OCI-LY3 (cell line): ENCODE data around the gene DDN.

Experiments used
- H2AFZ ChIP-seq: fragments of 200-600, 300-600 bp; shearing (Covaris generic); 2 replicates; pipeline ENCODE4 v1.6.0; 2014; ENCODE audit warnings: antibody characterized with exemption, low read depth, low read length
- H3K27ac ChIP-seq: fragments of 200-600, 300-600 bp; sonication (generic); 2 replicates; pipeline ENCODE4 v1.5.1; 2014; ENCODE audit warnings: mild to moderate bottlenecking, low read length, moderate library complexity, mixed read lengths
- H3K27me3 ChIP-seq: fragments of 200-600, 300-600 bp; sonication (generic); 2 replicates; pipeline ENCODE4 v1.6.1; 2014; ENCODE audit warnings: low read depth, low read length, mixed read lengths
- H3K36me3 ChIP-seq: fragments of 200-600, 300-600 bp; sonication (generic); replicated peaks from 2 replicates; pipeline ENCODE3; 2014; ENCODE audit warnings: low read depth, low read length, mixed read lengths
- H3K4me1 ChIP-seq: fragments of 300-600, 200-600 bp; sonication (generic); 2 replicates; pipeline ENCODE4 v1.6.1; 2014; ENCODE audit warnings: low read length, mixed read lengths
- H3K4me2 ChIP-seq: fragments of 200-600, 300-600 bp; sonication (generic); 2 replicates; pipeline ENCODE4 v1.6.1; 2014; ENCODE audit warnings: low read length, mixed read lengths
- H3K4me3 ChIP-seq: fragments of 300-600, 200-600 bp; sonication (generic); 2 replicates; pipeline ENCODE4 v1.5.1; 2014; ENCODE audit warnings: antibody characterized with exemption, mild to moderate bottlenecking, low read length, moderate library complexity
- H3K79me2 ChIP-seq: fragments of 300-600, 200-600 bp; shearing (Covaris generic); 2 replicates; pipeline ENCODE4 v1.6.1; 2014; ENCODE audit warnings: mild to moderate bottlenecking, low read length, mixed read lengths
- H3K9ac ChIP-seq: fragments of 300-600, 200-600 bp; shearing (Covaris generic); 2 replicates; pipeline ENCODE4 v1.6.0; 2014; ENCODE audit warnings: mild to moderate bottlenecking, low read length, moderate library complexity
- H3K9me3 ChIP-seq: fragments of 200-600, 300-600 bp; shearing (Covaris generic); 2 replicates; pipeline ENCODE4 v1.6.1; 2014; ENCODE audit warnings: low read length, mixed read lengths; ENCODE audit not compliant: insufficient read depth
- H4K20me1 ChIP-seq: fragments of 200-600, 300-600 bp; sonication (generic); 2 replicates; pipeline ENCODE4 v1.6.1; 2016; ENCODE audit warnings: low read length, mixed read lengths; ENCODE audit not compliant: insufficient read depth
- EZH2phosphoT487 ChIP-seq: fragments of 200-600 bp; shearing (Covaris generic); IDR thresholded peaks from 2 replicates; pipeline ENCODE4 v1.6.1; 2018; ENCODE audit warnings: antibody characterized with exemption, mixed run types, low read depth
- TF ChIP-seq, protein P1 (sequence below): fragments of 200-600, 300-600 bp; sonication (generic); IDR thresholded peaks from 2 replicates; pipeline ENCODE4 v1.5.1; 2014; ENCODE audit warnings: antibody characterized with exemption, low read length, low read depth

Gene DDN

DNA sequence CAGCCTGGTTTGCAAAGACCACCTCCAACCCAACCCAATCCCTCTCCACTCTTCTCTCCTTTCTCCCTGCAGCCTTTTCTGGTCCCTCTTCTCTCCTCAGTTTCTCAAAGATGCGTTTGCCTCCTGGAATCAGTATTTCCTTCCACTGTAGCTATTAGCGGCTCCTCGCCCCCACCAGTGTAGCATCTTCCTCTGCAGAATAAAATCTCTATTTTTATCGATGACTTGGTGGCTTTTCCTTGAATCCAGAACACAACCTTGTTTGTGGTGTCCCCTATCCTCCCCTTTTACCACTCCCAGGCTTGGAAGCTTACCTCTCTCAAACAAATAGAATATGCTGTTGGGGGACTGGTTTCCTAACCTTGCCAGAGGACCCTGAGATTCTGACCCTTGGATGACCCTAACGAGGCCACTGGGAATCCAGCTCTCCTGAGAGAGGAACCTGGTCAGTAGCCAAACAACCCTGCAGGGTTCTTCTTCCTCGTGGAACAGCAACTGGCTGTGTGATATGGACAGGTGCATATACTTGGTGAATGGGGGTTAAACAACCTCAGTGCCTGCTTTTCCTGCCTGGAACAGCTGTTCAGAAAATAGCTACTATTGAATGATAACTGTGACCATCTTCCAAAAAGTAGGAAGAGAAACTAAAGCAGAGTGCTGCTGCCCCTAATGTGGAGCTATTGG, 16.6 kb downstream of the DDN start:
- H3K27me3 ChIP-seq = peaks cover 35% of the 10 kb centered on the region
- H3K36me3 ChIP-seq = no peaks in the 10 kb centered on the region
- H3K4me3 ChIP-seq = no peak overlapping the region
- no peaks in the 10 kb centered on the region for H3K4me1 ChIP-seq
- H3K4me2 ChIP-seq = no peak overlapping the region
- no peaks in the 10 kb centered on the region for H4K20me1 ChIP-seq
- no peak for TF ChIP-seq EZH2phosphoT487
- TF ChIP-seq, protein P1, sequence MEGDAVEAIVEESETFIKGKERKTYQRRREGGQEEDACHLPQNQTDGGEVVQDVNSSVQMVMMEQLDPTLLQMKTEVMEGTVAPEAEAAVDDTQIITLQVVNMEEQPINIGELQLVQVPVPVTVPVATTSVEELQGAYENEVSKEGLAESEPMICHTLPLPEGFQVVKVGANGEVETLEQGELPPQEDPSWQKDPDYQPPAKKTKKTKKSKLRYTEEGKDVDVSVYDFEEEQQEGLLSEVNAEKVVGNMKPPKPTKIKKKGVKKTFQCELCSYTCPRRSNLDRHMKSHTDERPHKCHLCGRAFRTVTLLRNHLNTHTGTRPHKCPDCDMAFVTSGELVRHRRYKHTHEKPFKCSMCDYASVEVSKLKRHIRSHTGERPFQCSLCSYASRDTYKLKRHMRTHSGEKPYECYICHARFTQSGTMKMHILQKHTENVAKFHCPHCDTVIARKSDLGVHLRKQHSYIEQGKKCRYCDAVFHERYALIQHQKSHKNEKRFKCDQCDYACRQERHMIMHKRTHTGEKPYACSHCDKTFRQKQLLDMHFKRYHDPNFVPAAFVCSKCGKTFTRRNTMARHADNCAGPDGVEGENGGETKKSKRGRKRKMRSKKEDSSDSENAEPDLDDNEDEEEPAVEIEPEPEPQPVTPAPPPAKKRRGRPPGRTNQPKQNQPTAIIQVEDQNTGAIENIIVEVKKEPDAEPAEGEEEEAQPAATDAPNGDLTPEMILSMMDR = no peak
- H3K79me2 ChIP-seq = no peaks in the 10 kb centered on the region
- no peak overlapping the region for H2AFZ ChIP-seq
- H3K27ac ChIP-seq = no peak overlapping the region
- H3K9ac ChIP-seq = no peak overlapping the region
- no peaks in the 10 kb centered on the region for H3K9me3 ChIP-seq

DNA sequence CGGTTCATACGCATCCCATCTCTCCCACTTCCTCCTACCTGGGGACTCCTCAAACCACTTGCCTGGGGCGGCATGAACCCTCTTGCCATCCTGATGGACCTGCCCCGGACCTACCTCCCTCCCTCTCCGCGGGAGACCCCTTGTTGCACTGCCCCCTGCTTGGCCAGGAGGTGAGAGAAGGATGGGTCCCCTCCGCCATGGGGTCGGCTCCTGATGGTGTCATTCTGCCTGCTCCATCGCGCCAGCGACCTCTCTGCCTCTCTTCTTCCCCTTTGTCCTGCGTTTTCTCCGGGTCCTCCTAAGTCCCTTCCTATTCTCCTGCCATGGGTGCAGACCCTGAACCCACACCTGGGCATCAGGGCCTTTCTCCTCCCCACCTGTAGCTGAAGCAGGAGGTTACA, 17.4 kb downstream of the DDN start:
- Histone ChIP-seq H2AFZ (no peak overlapping the region), H3K9me3 (no peaks in the 10 kb centered on the region), H3K27me3 (peaks cover 35% of the 10 kb centered on the region), H3K4me1 (no peaks in the 10 kb centered on the region), H3K36me3 (no peaks in the 10 kb centered on the region), H3K4me2 (no peak overlapping the region), H3K79me2 (no peaks in the 10 kb centered on the region), H3K27ac (no peak overlapping the region), H4K20me1 (no peaks in the 10 kb centered on the region), H3K4me3 (no peak overlapping the region), H3K9ac (no peak overlapping the region)
- no peak for TF ChIP-seq EZH2phosphoT487
- TF ChIP-seq, protein P1 = no peak

DNA sequence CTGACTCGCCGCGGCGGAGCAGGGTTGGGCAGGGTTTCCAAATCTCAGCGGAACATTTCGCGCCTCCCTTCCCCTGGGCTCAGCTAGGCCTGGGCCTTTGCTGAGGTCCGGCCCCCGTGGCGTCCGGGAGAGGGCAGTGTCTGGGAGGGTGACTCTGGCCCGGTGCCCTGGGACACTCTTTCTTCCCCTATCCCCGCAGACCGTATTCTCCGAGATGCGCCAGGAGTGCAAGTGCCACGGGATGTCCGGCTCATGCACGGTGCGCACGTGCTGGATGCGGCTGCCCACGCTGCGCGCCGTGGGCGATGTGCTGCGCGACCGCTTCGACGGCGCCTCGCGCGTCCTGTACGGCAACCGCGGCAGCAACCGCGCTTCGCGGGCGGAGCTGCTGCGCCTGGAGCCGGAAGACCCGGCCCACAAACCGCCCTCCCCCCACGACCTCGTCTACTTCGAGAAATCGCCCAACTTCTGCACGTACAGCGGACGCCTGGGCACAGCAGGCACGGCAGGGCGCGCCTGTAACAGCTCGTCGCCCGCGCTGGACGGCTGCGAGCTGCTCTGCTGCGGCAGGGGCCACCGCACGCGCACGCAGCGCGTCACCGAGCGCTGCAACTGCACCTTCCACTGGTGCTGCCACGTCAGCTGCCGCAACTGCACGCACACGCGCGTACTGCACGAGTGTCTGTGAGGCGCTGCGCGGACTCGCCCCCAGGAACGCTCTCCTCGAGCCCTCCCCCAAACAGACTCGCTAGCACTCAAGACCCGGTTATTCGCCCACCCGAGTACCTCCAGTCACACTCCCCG, 18.0 kb downstream of the DDN start:
- H3K4me2 ChIP-seq = no peak overlapping the region

DNA sequence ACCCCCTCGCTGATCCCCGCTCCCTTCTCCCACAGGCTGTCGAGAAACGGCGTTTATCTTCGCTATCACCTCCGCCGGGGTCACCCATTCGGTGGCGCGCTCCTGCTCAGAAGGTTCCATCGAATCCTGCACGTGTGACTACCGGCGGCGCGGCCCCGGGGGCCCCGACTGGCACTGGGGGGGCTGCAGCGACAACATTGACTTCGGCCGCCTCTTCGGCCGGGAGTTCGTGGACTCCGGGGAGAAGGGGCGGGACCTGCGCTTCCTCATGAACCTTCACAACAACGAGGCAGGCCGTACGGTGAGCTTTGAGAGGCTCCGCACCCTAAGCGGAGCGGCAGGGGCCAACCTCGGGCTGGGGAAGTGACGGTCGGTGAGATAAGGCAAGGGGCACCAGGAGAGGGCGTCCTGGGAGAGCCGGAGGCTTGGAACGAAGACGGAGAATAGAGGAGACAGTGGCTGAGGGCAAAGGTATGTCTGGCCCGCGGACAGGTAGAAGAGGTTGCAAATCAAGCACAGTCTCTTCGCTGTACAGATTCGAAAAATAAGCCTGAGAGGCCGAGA, 18.7 kb downstream of the DDN start:
- Histone ChIP-seq H2AFZ (no peak overlapping the region), H3K27me3 (peaks cover 35% of the 10 kb centered on the region), H3K4me2 (no peak overlapping the region), H3K4me1 (no peaks in the 10 kb centered on the region), H3K9me3 (no peaks in the 10 kb centered on the region), H3K79me2 (no peaks in the 10 kb centered on the region), H3K27ac (no peak overlapping the region), H3K36me3 (no peaks in the 10 kb centered on the region), H3K9ac (no peak overlapping the region), H4K20me1 (no peaks in the 10 kb centered on the region), H3K4me3 (no peak overlapping the region)
- TF ChIP-seq, protein P1 = no peak
- no peak for TF ChIP-seq EZH2phosphoT487

More for the DNA sequence above, 18.0 kb downstream of the DDN start:
- Histone ChIP-seq H3K4me1 (no peaks in the 10 kb centered on the region), H3K27ac (no peak overlapping the region), H3K4me3 (no peak overlapping the region), H4K20me1 (no peaks in the 10 kb centered on the region), H3K27me3 (peaks cover 35% of the 10 kb centered on the region), H3K9me3 (no peaks in the 10 kb centered on the region), H3K36me3 (no peaks in the 10 kb centered on the region), H2AFZ (no peak overlapping the region), H3K9ac (no peak overlapping the region), H3K79me2 (no peaks in the 10 kb centered on the region)
- TF ChIP-seq EZH2phosphoT487 = no peak
- TF ChIP-seq, protein P1 = no peak
